ENCODE data around the gene DNPEP.

DNA sequence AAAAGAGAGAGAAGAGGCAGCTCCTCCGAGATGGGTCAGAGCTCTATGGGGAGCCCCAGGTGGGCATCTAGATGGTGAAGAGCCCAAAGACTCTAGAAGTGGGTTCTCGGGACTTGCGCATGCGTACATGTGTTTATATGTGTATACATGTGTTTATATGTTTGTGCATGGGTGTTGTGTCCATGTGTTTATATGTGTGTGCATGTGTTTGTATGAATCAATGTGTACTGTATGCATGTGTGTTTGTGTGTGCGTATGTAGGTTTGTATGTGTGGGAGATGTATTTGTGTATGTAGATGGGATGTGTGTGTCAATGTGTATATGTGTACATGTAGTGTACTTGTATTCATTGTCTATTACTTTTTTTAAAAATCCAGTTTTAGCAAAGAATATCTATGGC is 25.6 kb downstream of the DNPEP start:
- TF ChIP-seq, protein P1, sequence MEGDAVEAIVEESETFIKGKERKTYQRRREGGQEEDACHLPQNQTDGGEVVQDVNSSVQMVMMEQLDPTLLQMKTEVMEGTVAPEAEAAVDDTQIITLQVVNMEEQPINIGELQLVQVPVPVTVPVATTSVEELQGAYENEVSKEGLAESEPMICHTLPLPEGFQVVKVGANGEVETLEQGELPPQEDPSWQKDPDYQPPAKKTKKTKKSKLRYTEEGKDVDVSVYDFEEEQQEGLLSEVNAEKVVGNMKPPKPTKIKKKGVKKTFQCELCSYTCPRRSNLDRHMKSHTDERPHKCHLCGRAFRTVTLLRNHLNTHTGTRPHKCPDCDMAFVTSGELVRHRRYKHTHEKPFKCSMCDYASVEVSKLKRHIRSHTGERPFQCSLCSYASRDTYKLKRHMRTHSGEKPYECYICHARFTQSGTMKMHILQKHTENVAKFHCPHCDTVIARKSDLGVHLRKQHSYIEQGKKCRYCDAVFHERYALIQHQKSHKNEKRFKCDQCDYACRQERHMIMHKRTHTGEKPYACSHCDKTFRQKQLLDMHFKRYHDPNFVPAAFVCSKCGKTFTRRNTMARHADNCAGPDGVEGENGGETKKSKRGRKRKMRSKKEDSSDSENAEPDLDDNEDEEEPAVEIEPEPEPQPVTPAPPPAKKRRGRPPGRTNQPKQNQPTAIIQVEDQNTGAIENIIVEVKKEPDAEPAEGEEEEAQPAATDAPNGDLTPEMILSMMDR (IDR thresholded peaks at IDR 0.05; ENCODE audit: insufficient read depth, low read length, poor library complexity, severe bottlenecking): no peak
- no peak for TF ChIP-seq EZH2phosphoT487 (conservative IDR thresholded peaks at IDR 0.05; ENCODE audit: low read length)
